GM23338 (cell line): Measurements from ENCODE around the gene RNU7-1. TPM values are rescaled to one million over a fixed set of nuclear protein-coding genes. Genes with fewer than 3 reads are reported as not detected.

Experiments
- ATAC-seq: fragments of 200-7000 bp; cut with Tn5 transposase; 3 replicates; pipeline ENCODE4 v1.9.1; 2020
- DNase-seq: peaks from one replicate; pipeline ENCODE4 v3.0.0-alpha.2; 2015; ENCODE audit warnings: low spot score
- H2AFZ ChIP-seq: fragments of 200-600 bp; sonication (generic); 2 replicates; pipeline ENCODE4 v1.8.0; 2016; ENCODE audit warnings: antibody characterized with exemption, mild to moderate bottlenecking, moderate library complexity
- H3F3A ChIP-seq: fragments of 200-600 bp; sonication (generic); replicated peaks from 2 replicates; pipeline ENCODE4 v1.8.0; 2017; ENCODE audit warnings: antibody characterized with exemption, mixed run types, low read depth
- H3K27ac ChIP-seq: fragments of 200-600 bp; sonication (generic); 2 replicates; pipeline ENCODE4 v1.6.1; 2016; ENCODE audit warnings: low read depth
- H3K27me3 ChIP-seq: fragments of 200-600 bp; sonication (generic); 2 replicates; pipeline ENCODE4 v1.8.0; 2016; ENCODE audit warnings: mild to moderate bottlenecking, mixed run types, moderate library complexity; ENCODE audit not compliant: insufficient read depth
- H3K36me3 ChIP-seq: fragments of 200-600 bp; sonication (generic); 2 replicates; pipeline ENCODE4 v1.8.0; 2016; ENCODE audit warnings: mild to moderate bottlenecking; ENCODE audit not compliant: insufficient read depth
- H3K4me1 ChIP-seq: fragments of 200-600 bp; sonication (generic); 2 replicates; pipeline ENCODE4 v1.8.0; 2016; ENCODE audit warnings: mild to moderate bottlenecking, moderate library complexity; ENCODE audit not compliant: insufficient read depth
- H3K4me2 ChIP-seq: fragments of 200-600 bp; sonication (generic); 2 replicates; pipeline ENCODE4 v1.7.1; 2017; ENCODE audit warnings: mixed run types
- H3K4me3 ChIP-seq: fragments of 200-600 bp; sonication (generic); 2 replicates; pipeline ENCODE4 v1.6.1; 2016; ENCODE audit warnings: mixed run types
- H3K79me2 ChIP-seq: fragments of 200-600 bp; sonication (generic); replicated peaks from 2 replicates; pipeline ENCODE4 v1.8.0; 2017; ENCODE audit warnings: mild to moderate bottlenecking; ENCODE audit not compliant: insufficient read depth
- H3K9me2 ChIP-seq: fragments of 200-600 bp; sonication (generic); 2 replicates; pipeline ENCODE4 v1.8.0; 2017; ENCODE audit not compliant: insufficient read depth
- H4K20me1 ChIP-seq: fragments of 200-600 bp; sonication (generic); replicated peaks from 2 replicates; pipeline ENCODE4 v1.8.0; 2017; ENCODE audit warnings: mild to moderate bottlenecking; ENCODE audit not compliant: insufficient read depth
- H3K27ac Mint-ChIP-seq: 2 replicates; pipeline ENCODE4 v1.8.0; 2020; ENCODE audit warnings: inconsistent platforms, mild to moderate bottlenecking, moderate library complexity, mixed read lengths
- H3K27me3 Mint-ChIP-seq: 3 replicates; pipeline ENCODE4 v1.8.0; 2022; ENCODE audit warnings: low read depth, mild to moderate bottlenecking, moderate library complexity, mixed read lengths, inconsistent platforms; ENCODE audit not compliant: insufficient read depth, poor library complexity
- H3K36me3 Mint-ChIP-seq: 3 replicates; pipeline ENCODE4 v1.8.0; 2021; ENCODE audit warnings: low read depth, mild to moderate bottlenecking, inconsistent platforms, moderate library complexity, mixed read lengths
- H3K4me1 Mint-ChIP-seq: 3 replicates; pipeline ENCODE4 v1.8.0; 2020; ENCODE audit warnings: mild to moderate bottlenecking, inconsistent platforms, mixed read lengths
- H3K4me3 Mint-ChIP-seq: 3 replicates; pipeline ENCODE4 v1.8.0; 2021; ENCODE audit warnings: moderate library complexity, mild to moderate bottlenecking, inconsistent platforms, mixed read lengths
- H3K9me3 Mint-ChIP-seq: 3 replicates; pipeline ENCODE4 v1.8.0; 2020; ENCODE audit warnings: moderate library complexity, mild to moderate bottlenecking, inconsistent platforms, mixed read lengths
- CREB1 ChIP-seq: fragments of 250-450 bp; sonication (Bioruptor Pico); IDR thresholded peaks from 2 replicates; pipeline ENCODE4 v1.5.0; 2020; ENCODE audit warnings: low read depth, mild to moderate bottlenecking, moderate library complexity
- EZH2 ChIP-seq: fragments of 200-600 bp; sonication (generic); IDR thresholded peaks from one replicate; pipeline ENCODE4 v1.8.0; 2017; ENCODE audit warnings: antibody characterized with exemption, mild to moderate bottlenecking, low read depth; ENCODE audit not compliant: unreplicated experiment
- EZH2phosphoT487 ChIP-seq: fragments of 200-600 bp; sonication (generic); IDR thresholded peaks from one replicate; pipeline ENCODE4 v1.8.1; 2018; ENCODE audit warnings: antibody characterized with exemption; ENCODE audit not compliant: unreplicated experiment
- NANOG ChIP-seq: IDR thresholded peaks from 2 replicates; pipeline ENCODE4 v1.6.1; 2016; ENCODE audit warnings: antibody characterized with exemption, borderline replicate concordance
- STAT1 ChIP-seq: IDR thresholded peaks from one replicate; pipeline ENCODE4 v1.6.1; 2016; ENCODE audit warnings: antibody characterized with exemption; ENCODE audit not compliant: unreplicated experiment
- ZNF114 ChIP-seq: fragments of 250-450 bp; sonication (Bioruptor Pico); IDR thresholded peaks from 2 replicates; pipeline ENCODE4 v1.5.0; 2020; ENCODE audit warnings: mild to moderate bottlenecking, moderate library complexity
- polyA plus RNA-seq: library from polyadenylated mRNA; unstranded; fragments of >200 nt; fragmentation: Nextera tagmentation; extraction: Ambion mirVana; gene quantifications from 2 replicates; pipeline ENCODE4 v1.2.1, GENCODE V29; 2016
- total RNA-seq: library from RNA; depleted of rRNA; stranded (reverse); fragments of >200 nt; shearing (Covaris generic); gene quantifications from 2 replicates; pipeline ENCODE4 v1.2.3, GENCODE V29; 2014
- TF ChIP-seq, protein P1 (sequence below), 2 experiments: fragments of 200-600 bp in 1 of 2; sonication (generic) in 1 of 2; conservative IDR thresholded peaks; 2 replicates each; pipeline versions ENCODE4 v1.5.1 to v1.6.1; 2016 to 2017; ENCODE audit warnings: antibody characterized with exemption in 2 of 2, low read depth in 2 of 2, mild to moderate bottlenecking in 2 of 2, moderate library complexity in 1 of 2
- TF ChIP-seq, protein P2 (sequence below): IDR thresholded peaks from 2 replicates; pipeline ENCODE4 v1.6.1; 2016; ENCODE audit warnings: antibody characterized with exemption
- TF ChIP-seq, protein P3 (sequence below): IDR thresholded peaks from one replicate; pipeline ENCODE4 v1.6.1; 2018; ENCODE audit warnings: antibody characterized with exemption; ENCODE audit not compliant: unreplicated experiment

Gene RNU7-1
- total and polyA plus RNA-seq, 2 experiments from 2014 or later: not detected

DNA sequence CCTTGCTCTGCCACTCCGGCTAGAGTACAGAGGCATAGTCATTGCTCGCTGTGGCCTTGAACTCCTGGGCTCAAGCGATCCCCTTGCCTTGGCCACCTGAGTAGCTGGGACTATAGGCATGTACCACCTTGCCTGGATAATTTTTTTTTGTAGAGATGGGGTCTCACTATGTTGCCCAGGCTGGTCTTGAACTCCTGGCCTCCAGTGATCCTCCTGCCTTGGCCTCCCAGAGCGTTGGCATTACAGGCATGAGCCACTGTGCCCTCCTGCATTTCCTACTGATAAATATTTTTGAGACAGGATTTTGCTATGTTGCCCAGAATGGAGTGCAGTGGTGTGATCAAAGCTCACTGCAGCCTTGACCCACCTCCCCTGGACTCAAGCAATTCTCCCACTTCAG, 36.5 kb downstream of the RNU7-1 start:
- DNase-seq (no peak), ATAC-seq (no peak)
- Histone ChIP-seq H3K27me3 (no peaks in the 10 kb centered on the region), H3K79me2 (no peaks in the 10 kb centered on the region), H3K4me3 (no peak overlapping the region), H3K36me3 (peaks cover 18% of the 10 kb centered on the region), H3F3A (peaks cover 23% of the 10 kb centered on the region), H3K27ac (no peak overlapping the region), H2AFZ (no peak overlapping the region), H3K9me2 (no peaks in the 10 kb centered on the region), H3K4me2 (no peak overlapping the region), H4K20me1 (peaks cover 16% of the 10 kb centered on the region), H3K4me1 (no peaks in the 10 kb centered on the region; the same call in 1 of the 2 replicates)
- peaks cover 67% of the 10 kb centered on the region for H3K36me3 Mint-ChIP-seq
- H3K9me3 Mint-ChIP-seq: no peaks in the 10 kb centered on the region
- H3K4me1 Mint-ChIP-seq: peaks cover 25% of the 10 kb centered on the region
- H3K27ac Mint-ChIP-seq: no peak overlapping the region
- no peak for TF ChIP-seq EZH2
- TF ChIP-seq, protein P1, sequence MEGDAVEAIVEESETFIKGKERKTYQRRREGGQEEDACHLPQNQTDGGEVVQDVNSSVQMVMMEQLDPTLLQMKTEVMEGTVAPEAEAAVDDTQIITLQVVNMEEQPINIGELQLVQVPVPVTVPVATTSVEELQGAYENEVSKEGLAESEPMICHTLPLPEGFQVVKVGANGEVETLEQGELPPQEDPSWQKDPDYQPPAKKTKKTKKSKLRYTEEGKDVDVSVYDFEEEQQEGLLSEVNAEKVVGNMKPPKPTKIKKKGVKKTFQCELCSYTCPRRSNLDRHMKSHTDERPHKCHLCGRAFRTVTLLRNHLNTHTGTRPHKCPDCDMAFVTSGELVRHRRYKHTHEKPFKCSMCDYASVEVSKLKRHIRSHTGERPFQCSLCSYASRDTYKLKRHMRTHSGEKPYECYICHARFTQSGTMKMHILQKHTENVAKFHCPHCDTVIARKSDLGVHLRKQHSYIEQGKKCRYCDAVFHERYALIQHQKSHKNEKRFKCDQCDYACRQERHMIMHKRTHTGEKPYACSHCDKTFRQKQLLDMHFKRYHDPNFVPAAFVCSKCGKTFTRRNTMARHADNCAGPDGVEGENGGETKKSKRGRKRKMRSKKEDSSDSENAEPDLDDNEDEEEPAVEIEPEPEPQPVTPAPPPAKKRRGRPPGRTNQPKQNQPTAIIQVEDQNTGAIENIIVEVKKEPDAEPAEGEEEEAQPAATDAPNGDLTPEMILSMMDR (conservative IDR thresholded peaks at IDR 0.05; ENCODE audit: low read depth in 2 of 2): no peak
- TF ChIP-seq, protein P2, sequence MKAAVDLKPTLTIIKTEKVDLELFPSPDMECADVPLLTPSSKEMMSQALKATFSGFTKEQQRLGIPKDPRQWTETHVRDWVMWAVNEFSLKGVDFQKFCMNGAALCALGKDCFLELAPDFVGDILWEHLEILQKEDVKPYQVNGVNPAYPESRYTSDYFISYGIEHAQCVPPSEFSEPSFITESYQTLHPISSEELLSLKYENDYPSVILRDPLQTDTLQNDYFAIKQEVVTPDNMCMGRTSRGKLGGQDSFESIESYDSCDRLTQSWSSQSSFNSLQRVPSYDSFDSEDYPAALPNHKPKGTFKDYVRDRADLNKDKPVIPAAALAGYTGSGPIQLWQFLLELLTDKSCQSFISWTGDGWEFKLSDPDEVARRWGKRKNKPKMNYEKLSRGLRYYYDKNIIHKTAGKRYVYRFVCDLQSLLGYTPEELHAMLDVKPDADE: no peak
- TF ChIP-seq ZNF114: no peak
- TF ChIP-seq NANOG: no peak
- TF ChIP-seq, protein P3, sequence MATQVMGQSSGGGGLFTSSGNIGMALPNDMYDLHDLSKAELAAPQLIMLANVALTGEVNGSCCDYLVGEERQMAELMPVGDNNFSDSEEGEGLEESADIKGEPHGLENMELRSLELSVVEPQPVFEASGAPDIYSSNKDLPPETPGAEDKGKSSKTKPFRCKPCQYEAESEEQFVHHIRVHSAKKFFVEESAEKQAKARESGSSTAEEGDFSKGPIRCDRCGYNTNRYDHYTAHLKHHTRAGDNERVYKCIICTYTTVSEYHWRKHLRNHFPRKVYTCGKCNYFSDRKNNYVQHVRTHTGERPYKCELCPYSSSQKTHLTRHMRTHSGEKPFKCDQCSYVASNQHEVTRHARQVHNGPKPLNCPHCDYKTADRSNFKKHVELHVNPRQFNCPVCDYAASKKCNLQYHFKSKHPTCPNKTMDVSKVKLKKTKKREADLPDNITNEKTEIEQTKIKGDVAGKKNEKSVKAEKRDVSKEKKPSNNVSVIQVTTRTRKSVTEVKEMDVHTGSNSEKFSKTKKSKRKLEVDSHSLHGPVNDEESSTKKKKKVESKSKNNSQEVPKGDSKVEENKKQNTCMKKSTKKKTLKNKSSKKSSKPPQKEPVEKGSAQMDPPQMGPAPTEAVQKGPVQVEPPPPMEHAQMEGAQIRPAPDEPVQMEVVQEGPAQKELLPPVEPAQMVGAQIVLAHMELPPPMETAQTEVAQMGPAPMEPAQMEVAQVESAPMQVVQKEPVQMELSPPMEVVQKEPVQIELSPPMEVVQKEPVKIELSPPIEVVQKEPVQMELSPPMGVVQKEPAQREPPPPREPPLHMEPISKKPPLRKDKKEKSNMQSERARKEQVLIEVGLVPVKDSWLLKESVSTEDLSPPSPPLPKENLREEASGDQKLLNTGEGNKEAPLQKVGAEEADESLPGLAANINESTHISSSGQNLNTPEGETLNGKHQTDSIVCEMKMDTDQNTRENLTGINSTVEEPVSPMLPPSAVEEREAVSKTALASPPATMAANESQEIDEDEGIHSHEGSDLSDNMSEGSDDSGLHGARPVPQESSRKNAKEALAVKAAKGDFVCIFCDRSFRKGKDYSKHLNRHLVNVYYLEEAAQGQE: no peak
- no peak for TF ChIP-seq STAT1
- no peak overlapping the region for H3K4me3 Mint-ChIP-seq
- peaks cover 9% of the 10 kb centered on the region for H3K27me3 Mint-ChIP-seq

DNA sequence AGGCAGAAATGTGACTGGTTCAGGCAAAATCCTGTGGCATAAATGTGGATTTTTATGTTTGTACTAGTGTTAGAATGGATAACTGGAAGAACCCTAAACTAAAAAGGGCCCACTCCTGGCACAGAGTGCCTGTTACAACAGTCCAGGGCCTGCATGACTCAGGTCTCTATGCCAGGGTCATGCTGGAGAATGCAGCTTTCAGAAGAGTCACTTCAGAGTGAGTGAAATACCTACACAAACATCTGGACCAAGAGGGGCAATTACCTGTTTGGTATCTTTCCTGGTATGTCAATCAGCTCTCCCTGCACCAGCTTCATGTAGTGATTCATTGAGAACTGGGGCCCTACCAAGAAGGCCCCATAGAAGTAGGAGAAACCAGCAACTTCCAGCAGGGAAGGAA, 37.1 kb downstream of the RNU7-1 start:
- Histone ChIP-seq H3K27ac (no peak overlapping the region), H3K4me1 (no peaks in the 10 kb centered on the region; the same call in 1 of the 2 replicates), H3K4me3 (no peak overlapping the region), H3K79me2 (no peaks in the 10 kb centered on the region), H3K4me2 (no peak overlapping the region), H3K27me3 (no peaks in the 10 kb centered on the region), H3K36me3 (peaks cover 12% of the 10 kb centered on the region; the same call in 1 of the 2 replicates), H4K20me1 (peaks cover 10% of the 10 kb centered on the region), H2AFZ (no peak overlapping the region), H3F3A (peaks cover 16% of the 10 kb centered on the region), H3K9me2 (no peaks in the 10 kb centered on the region)
- DNase-seq (no peak), ATAC-seq (no peak)
- H3K27me3 Mint-ChIP-seq: peaks cover 7% of the 10 kb centered on the region
- peaks cover 25% of the 10 kb centered on the region for H3K4me1 Mint-ChIP-seq
- no peak for TF ChIP-seq EZH2phosphoT487
- TF ChIP-seq CREB1 (CRISPR knock-in tag): no peak
- H3K9me3 Mint-ChIP-seq: no peaks in the 10 kb centered on the region
- H3K36me3 Mint-ChIP-seq: peaks cover 61% of the 10 kb centered on the region
- no peak overlapping the region for H3K27ac Mint-ChIP-seq
- H3K4me3 Mint-ChIP-seq: no peak overlapping the region
